Hepatocyte (in vitro differentiated cells): ENCODE data around the gene PPP1R14D.

Source experiments
- EZH2phosphoT487 ChIP-seq: fragments of 200-600 bp; sonication (generic); IDR thresholded peaks from one replicate; pipeline ENCODE4 v1.6.1; 2018; ENCODE audit warnings: antibody characterized with exemption, mild to moderate bottlenecking, low read depth, moderate library complexity; ENCODE audit not compliant: unreplicated experiment, severe bottlenecking
- TF ChIP-seq, protein P1 (sequence below): fragments of 200-600 bp; sonication (generic); IDR thresholded peaks from 2 replicates; pipeline ENCODE4 v1.5.1; 2016; ENCODE audit warnings: antibody characterized with exemption, mild to moderate bottlenecking; ENCODE audit not compliant: poor library complexity

DNA sequence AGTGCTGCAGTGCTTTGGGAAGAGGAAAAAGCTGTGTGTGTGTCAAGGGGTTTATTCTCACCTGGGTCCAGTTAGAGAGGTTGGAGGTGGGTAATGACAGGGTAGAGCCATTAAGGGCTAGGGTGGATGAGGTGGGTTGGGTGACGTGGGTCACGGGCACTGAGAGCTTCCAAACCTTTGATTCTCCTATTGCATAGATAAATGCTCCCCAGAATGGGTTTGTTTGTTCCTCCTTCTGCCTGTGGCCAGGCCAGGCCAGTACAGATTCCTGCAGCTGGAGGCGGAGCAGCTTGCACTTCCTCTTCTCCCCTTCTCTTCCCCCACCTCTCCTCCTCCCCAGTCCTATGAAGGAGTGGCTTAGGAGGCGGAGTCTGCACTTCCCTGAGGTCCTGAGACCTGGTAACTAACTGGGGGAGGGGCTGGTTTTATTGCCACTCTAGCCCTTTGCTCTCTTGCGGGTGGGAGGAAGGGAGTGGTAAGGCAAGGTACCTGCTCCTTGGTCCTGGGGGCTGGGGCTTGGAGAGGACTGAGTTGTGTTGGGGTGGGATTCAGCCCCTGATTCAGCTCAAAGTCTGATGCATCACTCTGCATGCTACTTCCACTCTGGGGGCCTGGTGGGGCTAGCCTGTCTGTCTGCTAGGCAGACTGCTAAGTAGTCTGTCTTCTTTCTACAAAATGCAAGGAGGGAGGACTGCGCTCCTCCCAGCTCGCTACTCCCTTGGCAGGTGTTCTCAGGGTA, 18.9 kb upstream of the PPP1R14D start:
- TF ChIP-seq, protein P1, sequence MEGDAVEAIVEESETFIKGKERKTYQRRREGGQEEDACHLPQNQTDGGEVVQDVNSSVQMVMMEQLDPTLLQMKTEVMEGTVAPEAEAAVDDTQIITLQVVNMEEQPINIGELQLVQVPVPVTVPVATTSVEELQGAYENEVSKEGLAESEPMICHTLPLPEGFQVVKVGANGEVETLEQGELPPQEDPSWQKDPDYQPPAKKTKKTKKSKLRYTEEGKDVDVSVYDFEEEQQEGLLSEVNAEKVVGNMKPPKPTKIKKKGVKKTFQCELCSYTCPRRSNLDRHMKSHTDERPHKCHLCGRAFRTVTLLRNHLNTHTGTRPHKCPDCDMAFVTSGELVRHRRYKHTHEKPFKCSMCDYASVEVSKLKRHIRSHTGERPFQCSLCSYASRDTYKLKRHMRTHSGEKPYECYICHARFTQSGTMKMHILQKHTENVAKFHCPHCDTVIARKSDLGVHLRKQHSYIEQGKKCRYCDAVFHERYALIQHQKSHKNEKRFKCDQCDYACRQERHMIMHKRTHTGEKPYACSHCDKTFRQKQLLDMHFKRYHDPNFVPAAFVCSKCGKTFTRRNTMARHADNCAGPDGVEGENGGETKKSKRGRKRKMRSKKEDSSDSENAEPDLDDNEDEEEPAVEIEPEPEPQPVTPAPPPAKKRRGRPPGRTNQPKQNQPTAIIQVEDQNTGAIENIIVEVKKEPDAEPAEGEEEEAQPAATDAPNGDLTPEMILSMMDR = no peak
- no peak for TF ChIP-seq EZH2phosphoT487
